Measurements from ENCODE around the gene COL23A1.

DNA sequence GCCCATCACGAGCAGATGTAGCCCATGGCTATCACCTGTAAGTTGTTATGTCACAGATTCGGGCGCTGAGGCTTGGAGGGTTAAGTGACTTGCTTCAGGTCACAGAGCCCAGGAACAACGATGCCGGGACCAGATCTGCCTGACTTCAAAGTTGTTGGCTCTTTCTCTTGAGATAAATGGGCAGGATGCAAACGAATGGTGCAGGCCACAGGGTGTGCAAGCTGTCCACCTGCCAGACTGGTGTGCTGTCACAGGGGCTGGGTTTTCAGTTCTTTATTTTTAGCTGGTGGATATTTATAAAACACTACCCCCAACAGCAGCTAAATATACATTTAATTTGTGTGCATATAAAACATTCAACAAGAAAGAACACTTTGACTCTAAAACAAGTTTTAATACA is 339.9 kb downstream of the COL23A1 start:
- TF ChIP-seq, protein P1, sequence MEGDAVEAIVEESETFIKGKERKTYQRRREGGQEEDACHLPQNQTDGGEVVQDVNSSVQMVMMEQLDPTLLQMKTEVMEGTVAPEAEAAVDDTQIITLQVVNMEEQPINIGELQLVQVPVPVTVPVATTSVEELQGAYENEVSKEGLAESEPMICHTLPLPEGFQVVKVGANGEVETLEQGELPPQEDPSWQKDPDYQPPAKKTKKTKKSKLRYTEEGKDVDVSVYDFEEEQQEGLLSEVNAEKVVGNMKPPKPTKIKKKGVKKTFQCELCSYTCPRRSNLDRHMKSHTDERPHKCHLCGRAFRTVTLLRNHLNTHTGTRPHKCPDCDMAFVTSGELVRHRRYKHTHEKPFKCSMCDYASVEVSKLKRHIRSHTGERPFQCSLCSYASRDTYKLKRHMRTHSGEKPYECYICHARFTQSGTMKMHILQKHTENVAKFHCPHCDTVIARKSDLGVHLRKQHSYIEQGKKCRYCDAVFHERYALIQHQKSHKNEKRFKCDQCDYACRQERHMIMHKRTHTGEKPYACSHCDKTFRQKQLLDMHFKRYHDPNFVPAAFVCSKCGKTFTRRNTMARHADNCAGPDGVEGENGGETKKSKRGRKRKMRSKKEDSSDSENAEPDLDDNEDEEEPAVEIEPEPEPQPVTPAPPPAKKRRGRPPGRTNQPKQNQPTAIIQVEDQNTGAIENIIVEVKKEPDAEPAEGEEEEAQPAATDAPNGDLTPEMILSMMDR (IDR thresholded peaks at IDR 0.05; ENCODE audit: poor library complexity): no peak
- TF ChIP-seq EZH2 (IDR thresholded peaks at IDR 0.05; ENCODE audit: borderline replicate concordance): no peak

All from hepatocyte (in vitro differentiated cells).